ENCODE measurements around the gene EGFR. TPM values are rescaled to one million over a fixed set of nuclear protein-coding genes. Genes with fewer than 3 reads are reported as not detected.

Gene EGFR
- polyA plus RNA-seq, 1 donor: 20.1 TPM

DNA sequence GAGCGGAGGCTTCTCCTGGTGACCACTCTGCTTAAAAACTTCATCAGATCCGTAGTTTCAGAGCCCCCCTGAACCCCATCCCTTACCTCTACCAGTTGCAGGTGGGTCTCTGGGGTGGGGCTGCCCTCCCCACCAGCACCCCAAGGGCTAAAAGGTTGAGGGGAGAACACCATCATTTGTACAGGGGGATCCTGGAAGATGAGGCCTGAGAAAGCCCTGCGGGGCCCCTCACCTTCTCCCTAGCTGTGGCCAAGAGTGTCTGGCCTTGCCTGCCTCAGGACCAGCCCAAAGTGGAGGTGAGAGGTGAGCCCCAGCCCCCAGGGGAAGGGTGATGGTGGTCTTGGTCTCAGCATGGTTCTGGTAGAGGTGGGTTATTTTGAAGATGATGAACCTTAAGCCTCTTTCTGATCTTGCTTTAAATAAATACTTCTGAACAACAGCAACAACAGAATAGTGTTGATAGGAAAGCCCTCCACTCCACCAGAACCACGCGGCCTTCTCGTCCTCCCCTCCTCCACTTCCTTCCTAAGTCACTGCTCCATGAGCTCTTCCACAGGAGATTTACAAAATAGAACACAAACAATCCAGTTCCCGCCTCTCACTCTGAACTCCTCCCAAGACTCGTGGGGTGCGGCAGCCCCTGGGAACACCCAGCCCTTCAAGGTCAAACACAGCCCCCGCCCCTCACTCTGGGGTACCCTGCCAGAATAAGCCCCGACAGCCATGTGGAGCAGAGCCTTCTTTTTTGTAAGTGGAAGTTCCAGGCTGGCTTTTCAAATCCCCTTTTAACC is 169.1 kb downstream of the EGFR start:
- no peak for DNase-seq (ENCODE audit: low read depth)

DNA sequence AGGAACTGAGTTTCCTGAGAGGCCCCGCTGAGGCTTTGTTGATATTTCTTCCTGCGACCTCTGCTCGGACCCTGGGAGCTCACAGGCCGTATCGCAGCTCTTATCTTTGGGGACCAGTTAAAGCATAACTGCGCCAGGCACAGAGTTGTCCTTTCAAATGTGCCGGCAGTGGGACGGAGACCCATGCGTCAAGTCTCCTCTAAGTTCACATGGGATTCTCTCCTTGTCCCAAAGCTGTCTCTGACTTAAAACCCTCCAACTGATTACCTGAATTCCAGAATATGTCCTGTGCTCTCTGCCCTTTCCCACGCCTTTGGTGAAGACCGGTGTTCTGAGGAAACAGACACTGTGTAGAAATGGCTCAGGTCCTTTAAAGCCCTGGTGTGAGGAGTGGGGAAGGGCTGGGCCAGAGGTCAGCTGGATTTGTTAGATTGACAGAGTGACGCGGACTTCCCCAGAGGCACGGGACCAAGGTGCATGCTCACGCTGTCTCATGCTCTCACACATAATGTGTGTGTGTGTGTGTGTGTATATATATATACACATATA is 169.8 kb downstream of the EGFR start:
- DNase-seq (ENCODE audit: low read depth): no peak

DNA sequence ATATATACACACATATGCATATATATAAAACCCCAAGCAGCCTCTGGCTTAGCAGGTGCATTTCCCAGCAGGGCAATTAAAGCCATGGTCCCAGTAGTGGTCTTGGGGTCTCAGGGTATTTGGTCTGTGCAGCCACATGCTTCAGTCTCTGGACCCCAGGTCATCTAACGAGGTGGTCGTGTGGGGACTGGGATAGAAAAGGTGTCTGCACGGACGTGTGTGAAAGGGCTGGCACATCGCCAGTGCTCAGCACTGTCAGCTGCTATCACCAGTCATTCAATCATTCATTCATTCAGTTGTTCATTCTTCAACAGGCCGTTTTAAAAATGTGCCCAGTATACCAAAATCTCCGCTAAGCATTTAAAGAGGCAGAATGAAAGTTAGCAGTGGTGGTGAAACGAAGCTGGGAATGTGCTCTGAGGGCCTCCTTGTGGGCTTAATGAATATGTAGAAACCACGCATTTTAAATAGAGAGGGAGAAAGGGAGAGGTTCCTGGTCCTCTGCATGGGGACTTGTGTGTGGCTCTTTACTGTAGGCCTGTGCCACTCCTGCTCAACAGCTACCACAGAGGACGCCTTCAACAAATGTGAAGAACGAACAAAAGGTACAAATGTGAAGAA is 170.4 kb downstream of the EGFR start:
- DNase-seq (ENCODE audit: low read depth): no peak

DNA sequence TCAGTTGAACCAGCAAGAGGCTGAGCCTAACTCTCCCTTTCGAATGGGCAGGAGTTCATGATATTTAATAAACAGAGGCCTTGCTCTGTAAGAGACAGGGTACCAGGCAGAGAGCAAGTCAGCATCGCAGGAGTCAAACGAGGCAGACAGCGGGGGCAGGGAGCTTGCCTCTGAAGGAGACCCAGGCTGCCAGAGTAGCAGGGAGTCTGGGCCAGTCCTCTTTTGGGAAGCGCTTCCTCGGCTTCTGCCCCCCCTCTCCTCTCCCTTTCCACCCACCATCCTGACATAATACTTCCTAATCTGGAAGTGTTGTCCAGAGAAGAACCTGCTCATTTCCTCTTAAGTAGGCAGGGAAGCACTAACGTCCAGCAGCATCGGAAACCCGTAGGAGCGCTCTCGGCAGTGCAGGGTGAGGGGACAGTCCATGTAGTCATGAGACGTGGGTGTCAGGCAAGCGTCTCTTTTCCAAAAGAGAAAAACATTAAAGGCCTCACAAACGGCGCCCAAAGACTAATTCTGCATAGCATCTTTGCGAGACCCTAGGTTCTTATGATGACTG is 171.1 kb downstream of the EGFR start:
- DNase-seq (ENCODE audit: low read depth): no peak

DNA sequence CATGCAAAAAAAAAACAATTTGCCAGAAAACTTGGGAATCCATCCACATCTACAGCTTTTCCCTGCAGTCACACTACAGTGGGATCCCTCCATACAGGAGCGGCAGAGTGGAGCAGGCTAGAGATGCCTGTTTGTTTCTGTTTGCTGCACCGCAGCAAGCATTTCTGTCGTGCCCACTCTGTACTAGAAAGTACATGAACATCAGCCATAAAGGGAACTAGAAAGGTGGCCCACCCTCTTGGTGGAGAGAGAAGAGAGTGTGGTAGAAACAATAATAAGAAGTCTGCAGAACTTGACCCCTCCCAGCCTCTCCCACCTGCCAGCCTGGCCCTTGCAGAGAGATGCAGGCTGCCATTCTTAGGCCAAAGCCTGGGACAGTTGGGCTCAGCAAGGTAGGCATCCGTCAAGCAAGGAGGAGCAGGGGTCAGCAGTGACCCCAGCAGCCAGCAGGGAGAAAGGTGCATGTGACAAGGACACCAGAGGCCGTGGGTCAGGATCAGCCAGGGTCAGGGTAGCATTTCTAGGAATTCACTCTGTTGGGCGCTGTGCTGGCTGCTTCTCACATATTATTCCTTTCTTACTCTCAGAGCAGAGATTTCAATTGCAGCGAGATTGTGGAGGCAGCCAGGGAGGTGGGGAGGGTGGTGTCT is 171.8 kb downstream of the EGFR start:
- no peak for DNase-seq (ENCODE audit: low read depth)

DNA sequence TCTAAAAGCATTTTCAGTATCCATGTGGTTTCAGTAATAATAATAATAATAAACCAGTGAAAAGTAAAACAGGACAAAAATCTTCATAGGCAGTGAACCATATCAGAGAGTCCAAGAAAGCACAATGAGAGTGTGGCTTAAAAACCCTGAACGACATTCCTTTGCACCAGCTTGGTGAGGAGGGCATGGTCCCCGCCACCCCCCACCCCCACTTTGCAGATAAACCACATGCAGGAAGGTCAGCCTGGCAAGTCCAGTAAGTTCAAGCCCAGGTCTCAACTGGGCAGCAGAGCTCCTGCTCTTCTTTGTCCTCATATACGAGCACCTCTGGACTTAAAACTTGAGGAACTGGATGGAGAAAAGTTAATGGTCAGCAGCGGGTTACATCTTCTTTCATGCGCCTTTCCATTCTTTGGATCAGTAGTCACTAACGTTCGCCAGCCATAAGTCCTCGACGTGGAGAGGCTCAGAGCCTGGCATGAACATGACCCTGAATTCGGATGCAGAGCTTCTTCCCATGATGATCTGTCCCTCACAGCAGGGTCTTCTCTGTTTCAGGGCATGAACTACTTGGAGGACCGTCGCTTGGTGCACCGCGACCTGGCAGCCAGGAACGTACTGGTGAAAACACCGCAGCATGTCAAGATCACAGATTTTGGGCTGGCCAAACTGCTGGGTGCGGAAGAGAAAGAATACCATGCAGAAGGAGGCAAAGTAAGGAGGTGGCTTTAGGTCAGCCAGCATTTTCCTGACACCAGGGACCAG is 172.5 kb downstream of the EGFR start:
- DNase-seq (ENCODE audit: low read depth): no peak

DNA sequence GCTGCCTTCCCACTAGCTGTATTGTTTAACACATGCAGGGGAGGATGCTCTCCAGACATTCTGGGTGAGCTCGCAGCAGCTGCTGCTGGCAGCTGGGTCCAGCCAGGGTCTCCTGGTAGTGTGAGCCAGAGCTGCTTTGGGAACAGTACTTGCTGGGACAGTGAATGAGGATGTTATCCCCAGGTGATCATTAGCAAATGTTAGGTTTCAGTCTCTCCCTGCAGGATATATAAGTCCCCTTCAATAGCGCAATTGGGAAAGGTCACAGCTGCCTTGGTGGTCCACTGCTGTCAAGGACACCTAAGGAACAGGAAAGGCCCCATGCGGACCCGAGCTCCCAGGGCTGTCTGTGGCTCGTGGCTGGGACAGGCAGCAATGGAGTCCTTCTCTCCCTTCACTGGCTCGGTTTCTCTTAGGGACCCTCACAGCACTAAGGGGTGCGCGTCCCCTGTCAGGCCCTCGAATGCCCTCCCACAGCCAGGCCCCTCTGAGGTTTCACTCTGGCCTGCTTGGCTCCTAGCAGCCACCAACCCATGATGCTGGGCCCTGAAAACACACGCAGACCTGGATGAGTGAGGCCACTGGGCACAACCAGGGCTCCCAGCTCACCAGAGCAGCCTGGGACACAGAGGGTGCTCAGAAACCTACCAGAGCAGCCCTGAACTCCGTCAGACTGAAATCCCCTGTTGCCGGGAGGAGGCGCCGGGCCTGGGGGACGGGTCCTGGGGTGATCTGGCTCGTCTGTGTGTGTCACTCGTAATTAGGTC is 173.3 kb downstream of the EGFR start:
- DNase-seq (ENCODE audit: low read depth): no peak

DNA sequence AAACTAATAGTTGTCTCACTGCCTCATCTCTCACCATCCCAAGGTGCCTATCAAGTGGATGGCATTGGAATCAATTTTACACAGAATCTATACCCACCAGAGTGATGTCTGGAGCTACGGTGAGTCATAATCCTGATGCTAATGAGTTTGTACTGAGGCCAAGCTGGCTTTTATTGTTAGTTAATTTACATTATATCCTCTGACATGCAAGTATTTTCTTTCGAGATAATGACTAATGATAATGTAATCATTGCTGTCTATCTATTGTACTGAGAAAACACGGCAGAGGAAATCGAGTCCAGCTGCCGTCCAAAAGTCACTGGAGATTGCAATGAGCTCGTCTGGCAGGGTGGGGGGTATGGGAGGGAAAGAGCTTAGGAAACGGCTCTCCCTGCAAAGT is 173.9 kb downstream of the EGFR start:
- DNase-seq (ENCODE audit: low read depth): no peak

DNA sequence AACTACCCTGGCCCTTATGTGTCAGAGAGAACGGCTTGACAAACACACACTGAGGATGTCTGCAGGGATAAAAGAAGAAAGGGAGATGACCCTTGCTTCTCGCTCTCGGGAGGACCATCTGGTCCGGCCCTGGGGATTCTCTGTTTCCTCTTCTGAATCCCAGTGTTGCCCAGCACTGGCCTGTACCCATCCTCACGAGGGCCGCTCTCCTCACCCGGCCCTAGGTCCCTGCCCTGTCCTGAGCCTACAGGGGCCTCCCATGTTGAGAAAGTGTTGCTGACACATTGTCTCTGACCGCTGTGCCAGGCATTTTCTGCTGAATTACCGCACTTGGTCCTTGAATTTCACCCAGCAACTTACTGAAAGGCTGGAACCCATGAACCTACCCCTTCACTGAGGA is 174.4 kb downstream of the EGFR start:
- no peak for DNase-seq (ENCODE audit: low read depth)

DNA sequence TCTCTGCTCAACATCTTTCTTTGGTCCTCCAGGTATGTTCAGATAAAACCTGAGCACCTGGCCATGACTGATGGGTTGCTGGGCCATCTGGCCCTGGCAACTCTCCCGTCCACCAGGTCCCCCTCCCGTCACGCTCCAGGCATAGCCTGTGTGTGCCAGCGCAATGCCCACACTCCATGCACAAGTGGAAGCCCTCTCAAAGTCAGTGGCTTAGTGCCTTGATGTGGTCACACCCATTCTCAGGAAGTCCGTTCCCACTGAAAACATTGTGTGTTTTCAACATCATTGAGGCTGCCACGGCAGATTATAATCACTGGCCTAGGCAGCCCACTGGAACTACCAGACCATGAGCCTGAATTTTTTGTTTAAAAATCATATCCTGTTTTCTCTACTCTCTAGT is 175.7 kb downstream of the EGFR start:
- DNase-seq (ENCODE audit: low read depth): no peak

DNA sequence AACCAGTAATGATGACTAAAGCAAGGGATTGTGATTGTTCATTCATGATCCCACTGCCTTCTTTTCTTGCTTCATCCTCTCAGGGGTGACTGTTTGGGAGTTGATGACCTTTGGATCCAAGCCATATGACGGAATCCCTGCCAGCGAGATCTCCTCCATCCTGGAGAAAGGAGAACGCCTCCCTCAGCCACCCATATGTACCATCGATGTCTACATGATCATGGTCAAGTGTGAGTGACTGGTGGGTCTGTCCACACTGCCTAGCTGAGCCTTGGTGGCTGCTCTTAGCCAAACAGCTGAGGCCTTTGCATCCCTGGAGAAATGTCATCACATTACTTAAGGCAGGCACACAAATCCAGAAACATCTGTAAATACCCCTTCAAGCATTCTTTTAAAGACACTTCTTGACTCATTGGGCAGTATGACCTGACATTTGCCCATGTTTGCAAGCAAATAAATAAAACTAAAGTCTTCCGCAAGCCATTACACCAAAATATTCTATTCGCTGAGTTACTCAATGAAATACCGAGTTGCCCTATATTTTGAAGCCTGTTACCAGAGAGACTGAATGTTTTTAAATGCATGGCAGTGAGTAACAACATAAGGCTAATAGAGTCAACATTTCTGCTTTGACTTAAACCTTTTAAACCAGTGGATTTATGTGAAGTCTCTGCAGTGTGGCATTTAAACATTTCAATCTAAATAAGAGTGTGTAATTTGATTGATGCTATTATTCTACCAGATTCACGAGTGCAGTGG is 180.0 kb downstream of the EGFR start:
- no peak for DNase-seq (ENCODE audit: low read depth)

DNA sequence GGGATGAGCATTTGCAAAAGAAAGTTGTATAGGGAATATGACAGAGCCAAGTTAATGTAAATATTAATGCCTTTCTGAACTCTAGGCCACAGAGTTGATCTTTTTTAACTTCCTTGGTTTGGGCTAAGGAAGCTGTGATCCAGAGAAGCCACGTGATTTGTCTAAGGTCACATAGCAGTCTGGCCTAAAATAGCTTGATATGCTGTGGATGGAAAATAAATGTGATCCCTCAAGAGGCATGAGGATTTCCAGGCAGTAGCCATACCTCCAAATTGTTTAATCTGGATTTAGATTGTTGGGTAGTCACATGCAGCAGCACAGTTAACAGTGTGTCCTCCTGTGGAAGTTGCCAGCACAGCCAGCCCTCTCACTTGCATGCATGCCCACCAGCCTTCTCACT is 180.6 kb downstream of the EGFR start:
- no peak for DNase-seq (ENCODE audit: low read depth)

DNA sequence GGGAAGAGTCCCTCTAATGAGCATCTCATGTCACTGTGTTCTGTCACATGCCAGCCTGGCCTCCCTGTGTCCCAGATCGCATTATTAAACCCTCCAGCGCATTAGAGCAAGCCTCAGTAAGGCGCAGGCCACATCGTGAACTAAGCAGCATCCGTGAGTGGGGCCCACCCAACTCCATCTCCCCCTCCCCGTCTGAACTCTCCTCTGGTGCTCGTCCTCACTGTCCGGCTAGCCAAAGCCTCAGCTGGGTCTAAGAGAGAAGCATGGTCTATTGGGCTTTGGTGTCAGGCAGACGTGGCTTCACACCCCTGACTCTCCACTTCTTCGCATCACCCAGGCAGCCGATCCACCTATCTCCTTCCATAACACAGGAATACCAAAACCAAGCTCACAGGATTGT is 181.6 kb downstream of the EGFR start:
- DNase-seq (ENCODE audit: low read depth): no peak

DNA sequence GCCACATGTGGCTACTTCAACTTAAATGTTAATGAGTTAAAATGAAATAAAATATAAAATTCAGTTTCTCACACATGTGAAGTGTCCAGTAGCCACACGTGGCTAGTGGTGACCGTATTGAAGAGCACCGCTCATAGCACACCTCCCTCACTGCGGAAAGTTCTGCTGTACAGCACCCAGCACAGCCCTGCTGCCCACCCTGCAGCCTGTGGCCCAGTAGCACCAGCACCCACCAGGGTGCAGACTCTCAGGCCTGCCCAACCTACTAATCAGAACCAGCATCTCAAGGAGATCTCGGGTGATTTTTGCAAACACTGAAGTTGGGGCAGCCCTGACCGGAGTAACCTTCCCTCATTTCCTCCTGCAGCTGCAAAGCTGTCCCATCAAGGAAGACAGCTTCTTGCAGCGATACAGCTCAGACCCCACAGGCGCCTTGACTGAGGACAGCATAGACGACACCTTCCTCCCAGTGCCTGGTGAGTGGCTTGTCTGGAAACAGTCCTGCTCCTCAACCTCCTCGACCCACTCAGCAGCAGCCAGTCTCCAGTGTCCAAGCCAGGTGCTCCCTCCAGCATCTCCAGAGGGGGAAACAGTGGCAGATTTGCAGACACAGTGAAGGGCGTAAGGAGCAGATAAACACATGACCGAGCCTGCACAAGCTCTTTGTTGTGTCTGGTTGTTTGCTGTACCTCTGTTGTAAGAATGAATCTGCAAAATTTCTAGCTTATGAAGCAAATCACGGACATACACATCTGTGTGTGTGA is 183.5 kb downstream of the EGFR start:
- DNase-seq (ENCODE audit: low read depth): no peak

DNA sequence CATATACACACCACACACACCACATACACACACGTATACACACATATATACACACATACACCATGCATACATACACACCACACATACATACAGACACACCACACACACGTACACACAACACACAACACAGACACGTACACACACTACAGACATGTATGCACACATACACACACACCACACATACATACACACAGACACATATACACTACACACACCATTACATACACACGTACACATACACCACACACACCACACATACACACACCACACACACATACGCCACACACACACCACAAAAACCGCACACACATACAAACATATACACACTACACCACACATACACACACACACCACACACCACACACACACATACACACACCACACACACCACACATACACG is 184.5 kb downstream of the EGFR start:
- no peak for DNase-seq (ENCODE audit: low read depth)

DNA sequence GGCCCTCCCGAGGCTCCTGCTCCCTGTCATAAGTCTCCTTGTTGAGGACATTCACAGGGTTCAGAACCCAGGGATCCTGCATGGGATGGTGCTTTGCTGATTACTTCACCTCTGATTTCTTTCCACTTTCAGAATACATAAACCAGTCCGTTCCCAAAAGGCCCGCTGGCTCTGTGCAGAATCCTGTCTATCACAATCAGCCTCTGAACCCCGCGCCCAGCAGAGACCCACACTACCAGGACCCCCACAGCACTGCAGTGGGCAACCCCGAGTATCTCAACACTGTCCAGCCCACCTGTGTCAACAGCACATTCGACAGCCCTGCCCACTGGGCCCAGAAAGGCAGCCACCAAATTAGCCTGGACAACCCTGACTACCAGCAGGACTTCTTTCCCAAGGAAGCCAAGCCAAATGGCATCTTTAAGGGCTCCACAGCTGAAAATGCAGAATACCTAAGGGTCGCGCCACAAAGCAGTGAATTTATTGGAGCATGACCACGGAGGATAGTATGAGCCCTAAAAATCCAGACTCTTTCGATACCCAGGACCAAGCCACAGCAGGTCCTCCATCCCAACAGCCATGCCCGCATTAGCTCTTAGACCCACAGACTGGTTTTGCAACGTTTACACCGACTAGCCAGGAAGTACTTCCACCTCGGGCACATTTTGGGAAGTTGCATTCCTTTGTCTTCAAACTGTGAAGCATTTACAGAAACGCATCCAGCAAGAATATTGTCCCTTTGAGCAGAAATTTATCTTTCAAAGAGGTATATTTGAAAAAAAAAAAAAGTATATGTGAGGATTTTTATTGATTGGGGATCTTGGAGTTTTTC is 186.5 kb downstream of the EGFR start:
- no peak for DNase-seq (ENCODE audit: low read depth)

DNA sequence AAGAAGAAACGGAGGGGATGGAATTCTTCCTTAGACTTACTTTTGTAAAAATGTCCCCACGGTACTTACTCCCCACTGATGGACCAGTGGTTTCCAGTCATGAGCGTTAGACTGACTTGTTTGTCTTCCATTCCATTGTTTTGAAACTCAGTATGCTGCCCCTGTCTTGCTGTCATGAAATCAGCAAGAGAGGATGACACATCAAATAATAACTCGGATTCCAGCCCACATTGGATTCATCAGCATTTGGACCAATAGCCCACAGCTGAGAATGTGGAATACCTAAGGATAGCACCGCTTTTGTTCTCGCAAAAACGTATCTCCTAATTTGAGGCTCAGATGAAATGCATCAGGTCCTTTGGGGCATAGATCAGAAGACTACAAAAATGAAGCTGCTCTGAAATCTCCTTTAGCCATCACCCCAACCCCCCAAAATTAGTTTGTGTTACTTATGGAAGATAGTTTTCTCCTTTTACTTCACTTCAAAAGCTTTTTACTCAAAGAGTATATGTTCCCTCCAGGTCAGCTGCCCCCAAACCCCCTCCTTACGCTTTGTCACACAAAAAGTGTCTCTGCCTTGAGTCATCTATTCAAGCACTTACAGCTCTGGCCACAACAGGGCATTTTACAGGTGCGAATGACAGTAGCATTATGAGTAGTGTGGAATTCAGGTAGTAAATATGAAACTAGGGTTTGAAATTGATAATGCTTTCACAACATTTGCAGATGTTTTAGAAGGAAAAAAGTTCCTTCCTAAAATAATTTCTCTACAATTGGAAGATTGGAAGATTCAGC is 187.6 kb downstream of the EGFR start:
- no peak for DNase-seq (ENCODE audit: low read depth)
